HEK293 (cell line): ENCODE data around the gene WDR88.
A peak's percentile ranks its signal among the peaks of the same experiment; 100 is the strongest.

ENCODE experiments used
- REPIN1 ChIP-seq: fragments of 450-650 bp; formaldehyde crosslinking; IDR thresholded peaks from 2 replicates; pipeline ENCODE4 v1.5.1; 2017; ENCODE audit warnings: missing biosample characterization, missing genetic modification characterization, low read depth
- YY1 ChIP-seq: fragments of 450-650 bp; formaldehyde crosslinking; IDR thresholded peaks from 2 replicates; pipeline ENCODE4 v1.5.1; 2018; ENCODE audit warnings: missing biosample characterization, missing genetic modification characterization
- TF ChIP-seq, protein P1 (sequence below): fragments of 450-650 bp; formaldehyde crosslinking; IDR thresholded peaks from 2 replicates; pipeline ENCODE4 v1.5.1; 2016; ENCODE audit warnings: missing biosample characterization, missing genetic modification characterization
- TF ChIP-seq, protein P2 (sequence below): fragments of 450-650 bp; formaldehyde crosslinking; IDR thresholded peaks from 2 replicates; pipeline ENCODE4 v1.5.1; 2016; ENCODE audit warnings: missing biosample characterization, missing genetic modification characterization

DNA sequence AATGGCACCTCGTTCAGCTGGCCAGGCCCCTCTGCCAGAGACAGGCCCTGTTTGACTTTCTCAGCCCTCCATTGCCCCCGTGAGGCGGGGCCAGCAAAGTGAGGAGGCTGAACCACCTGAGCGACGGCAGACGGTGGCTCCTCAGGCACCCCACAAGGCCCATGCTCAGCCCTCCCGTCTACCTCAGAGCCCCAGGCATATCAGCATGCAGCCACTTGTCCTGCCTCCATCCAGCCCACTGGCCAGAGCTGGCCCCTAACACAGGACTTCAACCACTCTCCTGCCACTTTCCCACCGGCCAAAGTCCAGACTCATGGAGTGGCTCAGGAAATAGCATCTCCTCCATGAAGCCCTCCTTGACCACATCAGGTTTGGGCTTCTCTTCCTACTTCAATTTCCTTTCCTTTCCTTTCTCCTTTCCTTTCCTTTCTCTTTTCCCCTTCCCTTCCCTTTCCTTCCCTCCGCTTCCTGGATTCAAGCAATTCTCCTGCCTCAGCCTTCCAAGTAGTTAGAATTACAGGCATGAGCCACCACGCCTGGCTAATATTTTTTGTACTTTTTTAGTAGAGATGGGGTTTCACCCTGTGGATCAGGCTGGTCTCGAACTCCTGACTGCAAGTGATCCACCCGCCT lies 84.4 kb downstream of the WDR88 start:
- TF ChIP-seq YY1 (tag by site-specific recombination) (no peak), REPIN1 (tag by site-specific recombination) (no peak)
- TF ChIP-seq, protein P1, sequence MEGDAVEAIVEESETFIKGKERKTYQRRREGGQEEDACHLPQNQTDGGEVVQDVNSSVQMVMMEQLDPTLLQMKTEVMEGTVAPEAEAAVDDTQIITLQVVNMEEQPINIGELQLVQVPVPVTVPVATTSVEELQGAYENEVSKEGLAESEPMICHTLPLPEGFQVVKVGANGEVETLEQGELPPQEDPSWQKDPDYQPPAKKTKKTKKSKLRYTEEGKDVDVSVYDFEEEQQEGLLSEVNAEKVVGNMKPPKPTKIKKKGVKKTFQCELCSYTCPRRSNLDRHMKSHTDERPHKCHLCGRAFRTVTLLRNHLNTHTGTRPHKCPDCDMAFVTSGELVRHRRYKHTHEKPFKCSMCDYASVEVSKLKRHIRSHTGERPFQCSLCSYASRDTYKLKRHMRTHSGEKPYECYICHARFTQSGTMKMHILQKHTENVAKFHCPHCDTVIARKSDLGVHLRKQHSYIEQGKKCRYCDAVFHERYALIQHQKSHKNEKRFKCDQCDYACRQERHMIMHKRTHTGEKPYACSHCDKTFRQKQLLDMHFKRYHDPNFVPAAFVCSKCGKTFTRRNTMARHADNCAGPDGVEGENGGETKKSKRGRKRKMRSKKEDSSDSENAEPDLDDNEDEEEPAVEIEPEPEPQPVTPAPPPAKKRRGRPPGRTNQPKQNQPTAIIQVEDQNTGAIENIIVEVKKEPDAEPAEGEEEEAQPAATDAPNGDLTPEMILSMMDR: peak; percentile 58
- TF ChIP-seq, protein P2, sequence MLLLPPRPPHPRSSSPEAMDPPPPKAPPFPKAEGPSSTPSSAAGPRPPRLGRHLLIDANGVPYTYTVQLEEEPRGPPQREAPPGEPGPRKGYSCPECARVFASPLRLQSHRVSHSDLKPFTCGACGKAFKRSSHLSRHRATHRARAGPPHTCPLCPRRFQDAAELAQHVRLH (tag by site-specific recombination): no peak
